Stimulated activated CD8-positive, alpha-beta memory T cell treated with anti-CD3 and anti-CD28 coated beads, Interleukin-4, amount 100 ng/mL, for 24 hours (primary cell): Measurements from ENCODE around the gene PTPRE.

Experiments used
- DNase-seq: peaks from one replicate; pipeline ENCODE4 v3.0.0-alpha.2; 2020; ENCODE audit warnings: low read depth

The PTPRE gene

GRCh38 chr10:128095027-128095752 is 188.3 kb downstream of the PTPRE start:
- DNase-seq: no peak

GRCh38 chr10:128095753-128096469 is 189.0 kb downstream of the PTPRE start:
- DNase-seq: no peak

GRCh38 chr10:128096486-128097199 is 189.7 kb downstream of the PTPRE start:
- no peak for DNase-seq

DNA sequence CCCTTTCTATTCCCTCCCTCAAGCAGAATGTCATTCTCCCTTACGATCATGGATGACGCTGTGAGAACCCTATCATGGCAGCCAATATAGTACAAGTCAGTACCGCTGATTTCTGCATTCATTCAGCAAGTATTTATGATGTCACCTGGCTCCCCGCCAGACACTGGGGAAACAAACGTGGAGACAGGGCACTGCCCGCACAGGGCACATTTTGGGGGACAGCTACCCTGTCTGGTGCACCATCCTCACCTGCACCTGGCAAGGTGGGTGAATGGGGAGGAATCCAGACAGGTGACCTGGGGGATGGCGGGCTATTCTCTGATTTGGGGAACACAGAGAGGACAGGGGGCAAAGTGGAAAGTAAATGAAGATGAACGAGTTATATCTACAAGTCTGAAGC is 190.9 kb downstream of the PTPRE start:
- DNase-seq: no peak

DNA sequence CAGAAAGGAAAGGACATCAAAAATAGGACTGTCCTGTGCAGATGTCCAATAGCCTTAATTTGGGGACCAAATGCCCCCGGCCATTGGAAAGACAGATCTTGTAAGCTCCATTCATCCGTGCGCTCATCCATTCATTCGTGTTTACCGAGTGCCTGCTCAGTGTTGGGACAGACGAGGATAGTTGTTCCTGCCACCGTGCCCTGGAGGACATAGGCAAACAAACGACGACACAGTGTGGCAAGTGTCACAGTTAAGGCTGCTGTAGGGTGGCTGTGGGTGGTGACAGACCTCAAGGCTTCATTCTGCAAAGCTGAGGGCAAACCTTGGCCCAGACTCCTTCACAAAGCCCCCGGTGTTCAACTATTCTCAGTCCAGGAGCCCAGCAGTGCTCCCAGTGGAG is 191.7 kb downstream of the PTPRE start:
- no peak for DNase-seq

- DNase-seq: no peak
Observed at GRCh38 chr10:128099901-128100300, 193.0 kb downstream of the PTPRE start.

- DNase-seq: no peak
Observed at GRCh38 chr10:128101901-128102300, 195.0 kb downstream of the PTPRE start.

- no peak for DNase-seq
Observed at GRCh38 chr10:128102480-128103228, 195.8 kb downstream of the PTPRE start.

DNA sequence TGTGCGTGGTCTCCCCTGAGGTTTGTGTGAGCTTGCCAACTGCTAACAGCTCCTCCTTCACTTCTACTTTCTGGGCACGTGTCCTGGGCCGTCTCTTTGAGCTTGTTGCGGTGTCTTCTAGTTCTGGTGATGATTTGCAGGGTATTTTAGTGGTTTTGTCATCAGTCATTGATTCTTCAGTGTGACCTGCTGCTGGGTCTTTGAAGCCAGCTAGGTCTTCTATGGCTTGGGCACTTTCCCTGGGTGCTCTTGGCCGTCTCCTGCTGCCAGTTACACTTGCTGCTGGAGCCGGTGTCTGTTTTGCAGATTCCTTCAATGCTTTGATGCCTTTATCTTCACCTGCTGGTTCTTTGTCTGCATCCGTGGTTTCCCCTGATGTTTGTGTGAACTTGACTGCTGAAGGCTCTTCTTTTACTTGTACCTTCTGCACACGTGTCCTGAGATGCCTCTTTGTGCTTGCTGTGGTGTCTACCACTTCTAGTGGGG is 196.4 kb downstream of the PTPRE start:
- no peak for DNase-seq

DNA sequence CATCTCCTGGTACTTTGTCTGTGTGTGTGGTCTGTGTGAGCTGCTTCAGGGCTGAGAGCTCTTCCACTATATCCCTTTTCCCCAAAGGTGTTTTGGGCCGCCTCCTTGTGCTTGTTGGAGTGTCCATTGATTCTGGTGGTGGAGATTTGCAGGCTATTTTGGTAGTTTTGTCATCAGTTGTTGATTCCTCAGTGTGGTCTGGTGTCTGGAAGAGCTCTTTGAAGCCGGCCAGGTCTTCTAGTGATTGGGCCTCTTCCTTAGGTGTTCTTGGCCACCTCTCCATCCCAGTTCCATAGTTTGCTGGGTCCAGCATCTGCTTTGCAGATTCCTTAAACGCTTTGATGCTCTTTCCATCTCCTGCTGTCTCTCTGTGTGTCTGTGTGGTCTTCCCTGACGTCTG is 198.5 kb downstream of the PTPRE start:
- DNase-seq: no peak

DNA sequence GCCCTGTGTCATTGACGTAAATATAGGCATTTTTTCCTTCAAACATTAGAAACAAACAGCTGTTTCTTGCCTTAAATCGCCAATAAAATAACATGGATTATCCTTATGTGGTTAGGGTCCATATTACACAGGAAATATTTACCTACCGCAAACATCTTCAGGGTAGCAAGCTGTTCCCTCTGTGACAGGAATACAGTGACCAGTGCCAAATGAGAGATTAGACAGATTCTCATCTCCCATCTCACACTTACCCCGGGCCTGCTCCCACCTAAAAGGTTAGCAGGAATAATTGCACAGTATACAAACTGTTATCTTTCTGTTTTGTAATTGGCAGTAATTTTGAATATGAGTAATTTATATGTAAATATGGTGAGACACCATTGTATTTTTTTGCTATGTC is 202.8 kb downstream of the PTPRE start:
- no peak for DNase-seq

GRCh38 chr10:128110339-128110738 is 203.4 kb downstream of the PTPRE start:
- DNase-seq: no peak

GRCh38 chr10:128111696-128112095 is 204.8 kb downstream of the PTPRE start:
- no peak for DNase-seq

GRCh38 chr10:128113026-128113425 is 206.1 kb downstream of the PTPRE start:
- no peak for DNase-seq

DNA sequence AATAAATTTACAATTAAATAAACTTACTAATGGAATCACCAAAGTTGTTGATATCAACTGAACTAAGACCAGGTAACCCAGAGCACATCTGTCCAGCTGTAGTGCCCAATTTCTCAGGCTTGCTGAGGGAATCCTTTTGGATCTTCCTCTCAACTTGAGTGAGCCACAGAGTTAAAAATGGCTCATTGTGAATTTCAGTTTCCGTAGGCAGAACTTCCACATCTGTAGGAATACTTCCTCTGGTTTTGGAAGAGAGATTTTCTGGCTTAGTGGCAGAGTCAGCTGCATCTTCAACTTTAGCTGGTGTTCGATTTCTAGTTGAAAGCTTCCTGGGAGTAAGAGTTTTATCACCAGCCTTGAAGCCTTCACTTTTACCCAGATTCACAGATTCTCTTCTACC is 208.0 kb downstream of the PTPRE start:
- DNase-seq: no peak

GRCh38 chr10:128115356-128115755 is 208.5 kb downstream of the PTPRE start:
- no peak for DNase-seq

GRCh38 chr10:128116187-128116586 is 209.3 kb downstream of the PTPRE start:
- DNase-seq: no peak

- no peak for DNase-seq
Observed at GRCh38 chr10:128116851-128117615, 210.1 kb downstream of the PTPRE start.

DNA sequence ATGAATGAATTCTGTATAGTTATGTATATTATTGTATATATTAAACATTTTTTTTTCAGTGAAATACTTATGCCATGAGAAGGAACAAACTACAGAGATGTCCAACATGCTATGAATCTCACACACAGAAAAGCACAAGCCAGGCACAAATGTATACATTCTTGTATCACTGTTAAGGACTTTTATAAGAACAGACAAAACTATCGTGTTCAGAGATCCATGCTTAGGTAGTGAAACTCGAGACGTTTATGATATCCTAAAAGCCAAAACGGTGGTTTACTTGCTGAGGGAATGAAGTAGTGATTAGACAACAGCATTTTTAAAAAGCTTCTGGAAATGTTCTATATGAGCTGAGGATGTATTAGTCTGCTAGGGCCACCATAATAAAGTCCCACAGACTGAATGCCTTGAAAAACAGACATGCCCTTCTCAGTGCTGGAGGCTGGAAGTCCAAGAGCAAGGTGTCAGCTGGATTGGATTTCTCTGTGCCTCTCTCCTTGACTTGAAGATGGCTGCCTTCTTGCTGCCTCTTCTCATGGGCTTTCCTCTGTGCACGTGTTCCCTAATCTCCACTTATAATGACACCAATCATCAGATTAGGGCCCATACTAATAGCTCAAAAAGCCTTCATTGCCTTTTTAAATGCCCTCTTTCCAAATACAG is 215.0 kb downstream of the PTPRE start:
- DNase-seq: no peak

DNA sequence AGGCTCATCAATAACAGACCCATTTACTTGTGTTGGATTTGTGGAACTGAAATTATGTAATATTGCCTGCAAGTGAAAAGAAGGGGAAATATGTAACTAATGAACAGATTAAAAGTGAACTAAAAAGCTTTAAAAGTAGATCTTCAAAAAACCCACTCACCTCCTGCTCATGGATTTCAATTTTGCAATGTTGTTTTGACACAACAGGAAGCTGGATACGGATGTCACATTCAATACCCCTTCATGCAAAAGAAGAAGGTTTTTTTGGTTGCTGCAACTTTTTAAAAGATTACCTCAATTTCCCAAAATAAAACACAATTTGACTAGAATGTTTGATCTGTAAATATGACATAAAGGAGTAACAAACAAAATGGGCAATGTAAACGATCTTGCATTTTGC is 216.0 kb downstream of the PTPRE start:
- DNase-seq: no peak

GRCh38 chr10:128123846-128124245 is 216.9 kb downstream of the PTPRE start:
- DNase-seq: no peak
